RPMI7951 (cell line): ENCODE measurements around the gene SRP14. TPM values are rescaled to one million over a fixed set of nuclear protein-coding genes. Genes with fewer than 3 reads are reported as not detected.
A peak's percentile ranks its signal among the peaks of the same experiment; 100 is the strongest.
"Not testable (repeated sequence)": the region's sequence is repeated elsewhere in the genome, so short reads cannot be mapped to it uniquely, and the experiment has no call there.

Experiments used
- DNase-seq: peaks from one replicate; pipeline ENCODE4 v3.0.0-alpha.2; 2012; ENCODE audit warnings: low read depth
- total RNA-seq: library from RNA; depleted of rRNA; stranded (reverse); fragments of >200 nt; shearing (Covaris generic); gene quantifications from 2 replicates; pipeline ENCODE4 v1.2.3, GENCODE V29; 2014; rRNA removed

SRP14 gene
- 404 and 461 TPM in 2 replicates for total RNA-seq

- peak; percentile 95 for DNase-seq
Observed at GRCh38 chr15:40038638-40039543, at the start of gene SRP14. Gene SRP14 (minus strand): TSS chr15:40039181. CDS start chr15:40039116, 65 bp downstream.

- DNase-seq, result peak; percentile 61
Observed at GRCh38 chr15:40087991-40088928, 49.3 kb upstream of the SRP14 start.

- no peak for DNase-seq
Observed at GRCh38 chr15:40087068-40087810, 48.3 kb upstream of the SRP14 start.

- DNase-seq, result peak; percentile 41
Observed at GRCh38 chr15:40085266-40085665, 46.3 kb upstream of the SRP14 start.

GRCh38 chr15:40084650-40085049 is 45.7 kb upstream of the SRP14 start:
- DNase-seq, result no peak

- no peak for DNase-seq
Observed at GRCh38 chr15:40082195-40082883, 43.4 kb upstream of the SRP14 start.

- DNase-seq, result peak; percentile 94
Observed at GRCh38 chr15:40081691-40082194, 42.8 kb upstream of the SRP14 start.

GRCh38 chr15:40080847-40081246 is 41.9 kb upstream of the SRP14 start:
- DNase-seq, result peak; percentile 80

GRCh38 chr15:40080104-40080503 is 41.1 kb upstream of the SRP14 start:
- no peak for DNase-seq

GRCh38 chr15:40079456-40079855 is 40.5 kb upstream of the SRP14 start:
- no peak for DNase-seq

GRCh38 chr15:40075298-40076044 is 36.5 kb upstream of the SRP14 start:
- DNase-seq, result no peak

- DNase-seq, result not testable (repeated sequence)
Observed at GRCh38 chr15:40074656-40075055, 35.7 kb upstream of the SRP14 start.

GRCh38 chr15:40073716-40074490 is 34.9 kb upstream of the SRP14 start:
- not testable (repeated sequence) for DNase-seq

- DNase-seq, result no peak
Observed at GRCh38 chr15:40072216-40072990, 33.4 kb upstream of the SRP14 start.

- no peak for DNase-seq
Observed at GRCh38 chr15:40070608-40071218, 31.7 kb upstream of the SRP14 start.

GRCh38 chr15:40070166-40070557 is 31.2 kb upstream of the SRP14 start:
- DNase-seq, result peak; percentile 47

GRCh38 chr15:40069178-40070165 is 30.5 kb upstream of the SRP14 start:
- peak; percentile 97 for DNase-seq
